GM12878 (cell line): ENCODE data around the gene RUFY3.

ENCODE experiments used
- CREB1 ChIP-seq: IDR thresholded peaks from 2 replicates; pipeline ENCODE4 v1.6.1; 2012; ENCODE audit warnings: low read depth, mild to moderate bottlenecking, inconsistent platforms
- EZH2 ChIP-seq: IDR thresholded peaks from 2 replicates; pipeline ENCODE4 v1.6.1; 2012; ENCODE audit warnings: low read depth, mild to moderate bottlenecking, control low read depth, inconsistent platforms, low read length, borderline replicate concordance; ENCODE audit not compliant: control insufficient read depth
- FOXM1 ChIP-seq: IDR thresholded peaks from 2 replicates; pipeline ENCODE4 v1.6.1; 2012; ENCODE audit warnings: low read depth, mild to moderate bottlenecking, inconsistent platforms, low read length, moderate library complexity
- HDAC2 ChIP-seq: fragments of 200-600 bp; sonication (generic); IDR thresholded peaks from 2 replicates; pipeline ENCODE4 v1.6.1; 2017
- JUND ChIP-seq: IDR thresholded peaks from 2 replicates; pipeline ENCODE4 v1.6.1; 2012; ENCODE audit warnings: low read depth, mild to moderate bottlenecking, low read length, improper control_type of control experiment, moderate library complexity
- NRF1 ChIP-seq: conservative IDR thresholded peaks from 2 replicates; pipeline ENCODE4 v1.6.1; 2011; ENCODE audit warnings: mild to moderate bottlenecking, low read depth, low read length, improper control_type of control experiment
- PAX5 ChIP-seq: IDR thresholded peaks from 2 replicates; pipeline ENCODE4 v1.6.1; 2011; ENCODE audit warnings: low read depth, low read length, borderline replicate concordance
- POLR2A ChIP-seq: IDR thresholded peaks from 2 replicates; pipeline ENCODE4 v1.6.1; 2011; ENCODE audit warnings: low read depth, mild to moderate bottlenecking, low read length
- SUZ12 ChIP-seq: fragments of 200-600 bp; sonication (generic); IDR thresholded peaks from one replicate; pipeline ENCODE4 v1.6.1; 2018; ENCODE audit warnings: antibody characterized with exemption, mild to moderate bottlenecking; ENCODE audit not compliant: unreplicated experiment
- YY1 ChIP-seq: IDR thresholded peaks from 2 replicates; pipeline ENCODE4 v1.6.1; 2011; ENCODE audit warnings: low read depth, mild to moderate bottlenecking, low read length
- TF ChIP-seq, protein P1 (sequence below), 3 experiments: IDR thresholded peaks in 2 of 3; conservative IDR thresholded peaks in 1 of 3; 2 replicates each; pipeline ENCODE4 v1.5.1; 2011; ENCODE audit warnings: low read depth in 3 of 3, low read length in 3 of 3, mild to moderate bottlenecking in 3 of 3, control low read depth in 2 of 3, moderate library complexity in 2 of 3, inconsistent platforms in 1 of 3, mixed read lengths in 1 of 3; ENCODE audit not compliant: control insufficient read depth in 2 of 3, insufficient read depth in 1 of 3; ENCODE audit errors: extremely low read depth in 1 of 3

- TF ChIP-seq, protein P1, sequence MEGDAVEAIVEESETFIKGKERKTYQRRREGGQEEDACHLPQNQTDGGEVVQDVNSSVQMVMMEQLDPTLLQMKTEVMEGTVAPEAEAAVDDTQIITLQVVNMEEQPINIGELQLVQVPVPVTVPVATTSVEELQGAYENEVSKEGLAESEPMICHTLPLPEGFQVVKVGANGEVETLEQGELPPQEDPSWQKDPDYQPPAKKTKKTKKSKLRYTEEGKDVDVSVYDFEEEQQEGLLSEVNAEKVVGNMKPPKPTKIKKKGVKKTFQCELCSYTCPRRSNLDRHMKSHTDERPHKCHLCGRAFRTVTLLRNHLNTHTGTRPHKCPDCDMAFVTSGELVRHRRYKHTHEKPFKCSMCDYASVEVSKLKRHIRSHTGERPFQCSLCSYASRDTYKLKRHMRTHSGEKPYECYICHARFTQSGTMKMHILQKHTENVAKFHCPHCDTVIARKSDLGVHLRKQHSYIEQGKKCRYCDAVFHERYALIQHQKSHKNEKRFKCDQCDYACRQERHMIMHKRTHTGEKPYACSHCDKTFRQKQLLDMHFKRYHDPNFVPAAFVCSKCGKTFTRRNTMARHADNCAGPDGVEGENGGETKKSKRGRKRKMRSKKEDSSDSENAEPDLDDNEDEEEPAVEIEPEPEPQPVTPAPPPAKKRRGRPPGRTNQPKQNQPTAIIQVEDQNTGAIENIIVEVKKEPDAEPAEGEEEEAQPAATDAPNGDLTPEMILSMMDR (IDR thresholded peaks at IDR 0.05 in 2 of 3, conservative IDR thresholded peaks at IDR 0.05 in 1 of 3; ENCODE audit: control insufficient read depth in 2 of 3, extremely low read depth in 1 of 3, insufficient read depth in 1 of 3, low read depth in 3 of 3, low read length in 3 of 3): no peak
- TF ChIP-seq HDAC2: no peak
- no peak for TF ChIP-seq SUZ12
- no peak for TF ChIP-seq POLR2A
- no peak for TF ChIP-seq CREB1
- no peak for TF ChIP-seq PAX5
- TF ChIP-seq YY1: no peak
- no peak for TF ChIP-seq FOXM1
- no peak for TF ChIP-seq EZH2
- TF ChIP-seq JUND: no peak
- no peak for TF ChIP-seq NRF1
Measured at GRCh38 chr4:70768301-70768948, 46.7 kb downstream of the RUFY3 start.
